ENCODE results near the gene PRDM16.

DNA sequence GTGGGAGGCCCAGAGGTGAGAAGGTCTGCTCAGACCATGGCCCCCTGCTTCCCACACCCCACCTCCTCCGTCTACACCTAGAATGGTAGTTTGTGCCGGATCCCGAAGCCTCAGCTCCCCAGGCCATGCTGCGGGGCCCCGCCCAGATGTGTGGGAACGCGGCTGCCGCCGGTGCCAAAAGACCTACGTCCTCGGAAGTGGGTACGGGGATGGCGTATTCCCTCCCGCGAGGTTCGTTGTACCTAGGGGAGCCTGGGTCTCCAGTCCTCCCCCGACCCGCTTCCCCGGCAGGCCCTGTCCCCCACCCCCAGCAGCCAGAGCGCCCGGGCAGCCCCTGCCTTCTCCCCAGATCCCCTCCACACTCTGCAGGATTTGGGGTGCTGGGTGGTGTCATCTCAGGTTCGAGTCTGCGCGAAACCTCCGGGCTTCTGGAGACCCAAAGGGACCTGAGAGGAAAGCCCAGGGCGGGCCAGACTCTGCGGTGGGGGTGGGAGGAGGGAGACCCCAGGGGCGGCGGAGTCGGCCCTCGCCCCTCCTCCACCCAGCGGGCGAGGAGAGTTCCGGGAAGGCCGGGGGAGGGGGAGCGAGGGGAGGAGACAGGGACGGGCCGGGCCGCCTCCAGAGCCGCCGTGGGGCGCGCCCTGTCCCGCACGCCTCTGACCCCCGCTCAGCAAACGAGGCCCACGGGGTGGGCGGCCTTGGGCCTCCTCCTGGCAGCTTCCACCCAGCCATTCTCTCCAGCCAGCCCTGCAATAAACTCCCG is 6.2 kb upstream of the PRDM16 start:
- TF ChIP-seq, protein P1, sequence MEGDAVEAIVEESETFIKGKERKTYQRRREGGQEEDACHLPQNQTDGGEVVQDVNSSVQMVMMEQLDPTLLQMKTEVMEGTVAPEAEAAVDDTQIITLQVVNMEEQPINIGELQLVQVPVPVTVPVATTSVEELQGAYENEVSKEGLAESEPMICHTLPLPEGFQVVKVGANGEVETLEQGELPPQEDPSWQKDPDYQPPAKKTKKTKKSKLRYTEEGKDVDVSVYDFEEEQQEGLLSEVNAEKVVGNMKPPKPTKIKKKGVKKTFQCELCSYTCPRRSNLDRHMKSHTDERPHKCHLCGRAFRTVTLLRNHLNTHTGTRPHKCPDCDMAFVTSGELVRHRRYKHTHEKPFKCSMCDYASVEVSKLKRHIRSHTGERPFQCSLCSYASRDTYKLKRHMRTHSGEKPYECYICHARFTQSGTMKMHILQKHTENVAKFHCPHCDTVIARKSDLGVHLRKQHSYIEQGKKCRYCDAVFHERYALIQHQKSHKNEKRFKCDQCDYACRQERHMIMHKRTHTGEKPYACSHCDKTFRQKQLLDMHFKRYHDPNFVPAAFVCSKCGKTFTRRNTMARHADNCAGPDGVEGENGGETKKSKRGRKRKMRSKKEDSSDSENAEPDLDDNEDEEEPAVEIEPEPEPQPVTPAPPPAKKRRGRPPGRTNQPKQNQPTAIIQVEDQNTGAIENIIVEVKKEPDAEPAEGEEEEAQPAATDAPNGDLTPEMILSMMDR (IDR thresholded peaks at IDR 0.05): no peak
- TF ChIP-seq POLR2A (IDR thresholded peaks at IDR 0.05): no peak

All from testis (tissue), 2 donors.